ENCODE results near the gene APC2.
"Not testable (repeated sequence)": the region's sequence is repeated elsewhere in the genome, so short reads cannot be mapped to it uniquely, and the experiment has no call there.

The APC2 gene

GRCh38 chr19:1412995-1413800 lies 36.7 kb upstream of the APC2 start:
- no peak for DNase-seq

GRCh38 chr19:1416014-1416841 lies 33.7 kb upstream of the APC2 start:
- no peak for DNase-seq

GRCh38 chr19:1417145-1417544 lies 32.8 kb upstream of the APC2 start:
- no peak for DNase-seq

GRCh38 chr19:1417681-1418495 lies 32.0 kb upstream of the APC2 start:
- no peak for DNase-seq

- no peak for DNase-seq
These were observed 31.5 kb upstream of the APC2 start for GRCh38 chr19:1418496-1418775.

GRCh38 chr19:1418951-1419738 lies 30.8 kb upstream of the APC2 start:
- DNase-seq = no peak

GRCh38 chr19:1420085-1420484 lies 29.8 kb upstream of the APC2 start:
- DNase-seq = not testable (repeated sequence)

- DNase-seq = no peak
These were observed 29.3 kb upstream of the APC2 start for GRCh38 chr19:1420590-1420989.

GRCh38 chr19:1421218-1421957 lies 28.5 kb upstream of the APC2 start:
- DNase-seq = no peak

GRCh38 chr19:1421958-1422305 lies 28.0 kb upstream of the APC2 start:
- DNase-seq = no peak

GRCh38 chr19:1422360-1422759 lies 27.6 kb upstream of the APC2 start:
- no peak for DNase-seq

- DNase-seq = no peak
These were observed 27.0 kb upstream of the APC2 start for GRCh38 chr19:1422943-1423342.

GRCh38 chr19:1423436-1424191 lies 26.3 kb upstream of the APC2 start:
- DNase-seq = no peak

GRCh38 chr19:1424192-1424955 lies 25.5 kb upstream of the APC2 start:
- no peak for DNase-seq

GRCh38 chr19:1425102-1425837 lies 24.7 kb upstream of the APC2 start:
- no peak for DNase-seq

- DNase-seq = no peak
These were observed 24.0 kb upstream of the APC2 start for GRCh38 chr19:1425902-1426301.

GRCh38 chr19:1426736-1427135 lies 23.2 kb upstream of the APC2 start:
- DNase-seq = no peak

- DNase-seq = no peak
These were observed 22.6 kb upstream of the APC2 start for GRCh38 chr19:1427221-1427920.

- DNase-seq = no peak
These were observed 21.1 kb upstream of the APC2 start for GRCh38 chr19:1428738-1429391.

Measured in DMS153 (cell line).